Left ventricle myocardium inferior (tissue), 1 donor: ENCODE data around the gene FILIP1. TPM values are rescaled to one million over a fixed set of nuclear protein-coding genes. Genes with fewer than 3 reads are reported as not detected.
A peak's percentile ranks its signal among the peaks of the same experiment; 100 is the strongest.

Experiments
- DNase-seq: peaks from one replicate; pipeline ENCODE4 v3.0.0-alpha.2; 2020
- H3K27ac ChIP-seq: fragments of 200-600 bp; replicated peaks from 2 replicates; pipeline ENCODE4 v1.8.0; 2021
- H3K27me3 ChIP-seq: fragments of 200-600 bp; 2 replicates; pipeline ENCODE4 v1.8.0; 2021; ENCODE audit warnings: low read depth
- H3K36me3 ChIP-seq: fragments of 200-600 bp; 2 replicates; pipeline ENCODE4 v1.8.0; 2021
- H3K4me1 ChIP-seq: fragments of 200-600 bp; 2 replicates; pipeline ENCODE4 v1.8.0; 2021
- H3K4me3 ChIP-seq: fragments of 200-600 bp; 2 replicates; pipeline ENCODE4 v1.8.0; 2021; ENCODE audit warnings: mild to moderate bottlenecking, moderate library complexity
- H3K9me3 ChIP-seq: fragments of 200-600 bp; replicated peaks from 2 replicates; pipeline ENCODE4 v1.8.0; 2021
- CTCF ChIP-seq: fragments of 200-600 bp; IDR thresholded peaks from 2 replicates; pipeline ENCODE4 v1.8.0; 2021; ENCODE audit warnings: antibody characterized with exemption, mild to moderate bottlenecking, borderline replicate concordance
- intact Hi-C: fragments of 100-400 bp; cut with micrococcal nuclease; formaldehyde crosslinking; loops from one replicate; pipeline ENCODE4 v1.11.0; 2022
- total RNA-seq: library from RNA; stranded (reverse); fragmentation: NEBNext Ultra II Directional; extraction: Animal tissue kit (Norgen Biotek cat#: 25700); gene quantifications from one replicate; pipeline ENCODE4 v1.2.1, GENCODE V29; 2021
- donor health status: DM: no; HTN: yes; CAD: no; lungs with severe emphysema.

The FILIP1 gene
- total RNA-seq, 1 donor from 2014 or later = 173 TPM

GRCh38 chr6:75299801-75300530, 193.6 kb downstream of the FILIP1 start:
- Histone ChIP-seq H3K4me3 (no peak overlapping the region), H3K4me1 (peaks cover 23% of the 10 kb centered on the region), H3K9me3 (peaks cover 3% of the 10 kb centered on the region), H3K36me3 (peaks cover 20% of the 10 kb centered on the region), H3K27me3 (no peaks in the 10 kb centered on the region), H3K27ac (peak overlapping the region; percentile 36)
- no peak for TF ChIP-seq CTCF
- DNase-seq = no peak
- intact Hi-C loops = loop anchor here (5.0 kb wide), 1 partner anchor 207 kb away; no protein-coding TSS in a partner anchor

- no peak for DNase-seq
- H3K36me3 ChIP-seq = peaks cover 10% of the 10 kb centered on the region
- H3K4me1 ChIP-seq = peaks cover 35% of the 10 kb centered on the region
- TF ChIP-seq CTCF = peak; percentile 75
- H3K27me3 ChIP-seq = no peaks in the 10 kb centered on the region
- H3K9me3 ChIP-seq = no peaks in the 10 kb centered on the region
- intact Hi-C loops = loop anchor here (5.0 kb wide), 1 partner anchor 210 kb away; no protein-coding TSS in a partner anchor
- H3K27ac ChIP-seq = no peak overlapping the region
- no peak overlapping the region for H3K4me3 ChIP-seq
These were observed 196.5 kb downstream of the FILIP1 start for GRCh38 chr6:75296811-75297779.

- H3K4me3 ChIP-seq = no peak overlapping the region
- no peak for TF ChIP-seq CTCF
- intact Hi-C loops = no loop called here
- no peak for DNase-seq
- no peaks in the 10 kb centered on the region for H3K9me3 ChIP-seq
- H3K36me3 ChIP-seq = peaks cover 19% of the 10 kb centered on the region
- H3K27ac ChIP-seq = peak overlapping the region; percentile 37
- H3K27me3 ChIP-seq = no peaks in the 10 kb centered on the region
- H3K4me1 ChIP-seq = peaks cover 31% of the 10 kb centered on the region
These were observed 201.0 kb downstream of the FILIP1 start for GRCh38 chr6:75292555-75292954.

GRCh38 chr6:75291744-75292143, 201.9 kb downstream of the FILIP1 start:
- Histone ChIP-seq H3K27me3 (no peaks in the 10 kb centered on the region), H3K9me3 (no peaks in the 10 kb centered on the region), H3K4me3 (no peak overlapping the region), H3K4me1 (peaks cover 31% of the 10 kb centered on the region), H3K27ac (peak overlapping the region; percentile 42), H3K36me3 (peaks cover 19% of the 10 kb centered on the region)
- DNase-seq = no peak
- intact Hi-C loops = no loop called here
- TF ChIP-seq CTCF = no peak

- no peak for DNase-seq
- no peak for TF ChIP-seq CTCF
- intact Hi-C loops = no loop called here
- Histone ChIP-seq H3K9me3 (no peaks in the 10 kb centered on the region), H3K27me3 (no peaks in the 10 kb centered on the region), H3K36me3 (peaks cover 19% of the 10 kb centered on the region), H3K27ac (peak overlapping the region; percentile 42), H3K4me3 (no peak overlapping the region), H3K4me1 (peaks cover 32% of the 10 kb centered on the region)
These were observed 202.3 kb downstream of the FILIP1 start for GRCh38 chr6:75291331-75291730.
